GM12865 (cell line): Measurements from ENCODE around the gene UNC13C.

Experiments
- DNase-seq: peaks from one replicate; pipeline ENCODE4 v3.0.0; 2010; ENCODE audit warnings: low read depth
- H3K4me3 ChIP-seq: 2 replicates; pipeline ENCODE4 v1.5.1; 2011; ENCODE audit warnings: mild to moderate bottlenecking, low read depth, low read length, control low read depth
- CTCF ChIP-seq: IDR thresholded peaks from 2 replicates; pipeline ENCODE4 v1.5.1; 2011; ENCODE audit warnings: low read length, control low read depth, low read depth, inconsistent platforms; ENCODE audit not compliant: insufficient read depth; ENCODE audit errors: missing control alignments

Gene UNC13C

GRCh38 chr15:54033869-54034458, 55.7 kb downstream of the UNC13C start:
- no peak overlapping the region for H3K4me3 ChIP-seq
- TF ChIP-seq CTCF, result no peak
- no peak for DNase-seq

GRCh38 chr15:54035616-54036015, 57.4 kb downstream of the UNC13C start:
- H3K4me3 ChIP-seq, result no peak overlapping the region
- DNase-seq, result no peak
- TF ChIP-seq CTCF, result no peak

GRCh38 chr15:54045397-54045796, 67.2 kb downstream of the UNC13C start:
- H3K4me3 ChIP-seq, result no peak overlapping the region
- DNase-seq, result no peak
- no peak for TF ChIP-seq CTCF

GRCh38 chr15:54046093-54046492, 67.9 kb downstream of the UNC13C start:
- no peak for DNase-seq
- no peak overlapping the region for H3K4me3 ChIP-seq
- no peak for TF ChIP-seq CTCF

- no peak overlapping the region for H3K4me3 ChIP-seq
- no peak for TF ChIP-seq CTCF
- no peak for DNase-seq
These were observed 86.1 kb downstream of the UNC13C start for GRCh38 chr15:54064365-54064764.

- peak; percentile 14 for DNase-seq
- no peak for TF ChIP-seq CTCF
- H3K4me3 ChIP-seq, result no peak overlapping the region
These were observed 88.2 kb downstream of the UNC13C start for GRCh38 chr15:54066403-54066802.

- TF ChIP-seq CTCF, result peak; percentile 83
- peak; percentile 40 for DNase-seq
- no peak overlapping the region for H3K4me3 ChIP-seq
These were observed 104.7 kb downstream of the UNC13C start for GRCh38 chr15:54082836-54083492.
